Tongue (tissue), 2 donors: ENCODE measurements around the gene KLHL20. TPM values are rescaled to one million over a fixed set of nuclear protein-coding genes. Genes with fewer than 3 reads are reported as not detected.
"Not testable (repeated sequence)": the region's sequence is repeated elsewhere in the genome, so short reads cannot be mapped to it uniquely, and the experiment has no call there.

ENCODE experiments used
- DNase-seq: peaks from one replicate; pipeline ENCODE4 v3.0.0-alpha.2; 2015
- total RNA-seq: library from RNA; depleted of rRNA; stranded (reverse); fragments of >200 nt; gene quantifications from one replicate; pipeline ENCODE4 v1.2.3, GENCODE V29; 2014

Gene KLHL20
- total RNA-seq, 1 donor from 2014 or later, result 45.5 TPM

GRCh38 chr1:173753830-173754229 is 39.0 kb downstream of the KLHL20 start:
- no peak for DNase-seq

DNA sequence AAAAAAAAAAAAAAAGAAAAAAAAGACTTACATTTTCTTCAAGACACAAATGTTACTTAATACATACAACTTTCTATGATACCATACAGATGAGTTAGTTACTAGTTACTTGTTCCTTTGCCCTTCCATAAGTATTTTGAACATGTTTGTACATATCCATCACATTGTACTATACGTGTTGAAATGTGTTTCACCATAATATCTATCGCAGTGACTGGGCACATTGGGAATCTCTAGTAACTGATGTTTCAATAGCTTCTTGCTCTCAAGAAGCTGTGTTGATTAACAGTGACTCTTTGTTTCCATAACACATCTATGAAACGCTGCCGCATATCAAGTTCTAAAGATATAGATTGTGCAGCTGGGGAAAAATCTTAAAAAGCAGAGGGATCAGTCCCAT is 42.9 kb downstream of the KLHL20 start:
- DNase-seq, result no peak

DNA sequence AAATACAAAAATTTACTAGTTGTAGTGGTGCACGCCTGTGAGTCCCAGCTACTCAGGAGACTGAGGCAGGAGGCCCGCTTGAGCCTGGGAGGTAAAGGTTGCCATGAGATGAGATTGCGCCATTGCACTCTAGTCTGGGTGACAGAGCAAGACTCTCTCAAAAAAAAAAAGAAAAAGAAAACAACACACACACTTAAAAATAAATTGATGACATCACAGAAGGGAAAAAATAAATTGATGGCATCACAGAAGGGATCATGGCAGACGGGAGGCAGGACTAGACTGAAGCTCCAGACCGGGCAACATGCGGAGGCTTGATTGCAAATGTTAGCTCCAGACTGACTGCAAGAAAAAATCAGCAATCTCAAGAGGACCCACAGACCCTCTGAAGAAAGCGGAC is 43.3 kb downstream of the KLHL20 start:
- DNase-seq, result no peak

DNA sequence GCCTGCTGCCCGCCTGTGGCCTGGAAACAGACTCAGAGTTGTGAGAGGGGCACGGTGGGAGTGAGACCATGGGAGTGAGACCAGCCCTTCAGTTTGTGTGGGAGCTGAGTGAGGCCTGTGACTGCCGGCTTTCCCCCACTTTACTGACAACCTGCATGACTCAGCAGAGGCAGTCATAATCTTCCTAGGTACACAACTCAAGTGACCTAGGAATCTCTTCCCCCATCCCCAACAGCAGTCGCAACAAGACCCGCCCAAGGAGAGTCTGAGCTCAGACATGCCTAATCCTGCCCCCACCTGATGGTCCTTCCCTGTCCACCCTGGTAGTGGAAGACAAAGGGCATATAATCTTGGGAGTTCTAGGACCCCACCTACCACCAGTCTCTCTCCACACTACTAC is 44.2 kb downstream of the KLHL20 start:
- DNase-seq, result no peak

GRCh38 chr1:173764331-173764730 is 49.5 kb downstream of the KLHL20 start:
- not testable (repeated sequence) for DNase-seq

GRCh38 chr1:173768206-173768605 is 53.4 kb downstream of the KLHL20 start:
- DNase-seq, result no peak

GRCh38 chr1:173768827-173769226 is 54.0 kb downstream of the KLHL20 start:
- DNase-seq, result no peak

DNA sequence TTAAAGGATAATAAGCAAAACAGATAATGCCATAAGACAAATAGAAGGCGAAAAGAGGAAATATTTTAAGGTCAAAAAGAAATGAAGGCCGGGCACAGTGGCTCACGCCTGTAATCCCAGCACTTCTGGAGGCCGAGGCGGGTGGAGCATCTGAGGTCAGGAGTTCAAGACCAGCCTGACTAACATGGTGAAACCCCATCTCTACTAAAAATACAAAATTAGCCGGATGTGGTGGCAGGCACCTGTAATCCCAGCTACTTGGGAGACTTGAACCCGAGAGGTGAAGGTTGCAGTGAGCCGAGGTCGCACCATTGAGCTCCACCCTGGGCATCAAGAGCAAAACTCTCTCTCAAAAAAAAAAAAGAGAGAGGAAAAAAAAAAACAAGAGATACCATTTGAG is 55.5 kb downstream of the KLHL20 start:
- not testable (repeated sequence) for DNase-seq

DNA sequence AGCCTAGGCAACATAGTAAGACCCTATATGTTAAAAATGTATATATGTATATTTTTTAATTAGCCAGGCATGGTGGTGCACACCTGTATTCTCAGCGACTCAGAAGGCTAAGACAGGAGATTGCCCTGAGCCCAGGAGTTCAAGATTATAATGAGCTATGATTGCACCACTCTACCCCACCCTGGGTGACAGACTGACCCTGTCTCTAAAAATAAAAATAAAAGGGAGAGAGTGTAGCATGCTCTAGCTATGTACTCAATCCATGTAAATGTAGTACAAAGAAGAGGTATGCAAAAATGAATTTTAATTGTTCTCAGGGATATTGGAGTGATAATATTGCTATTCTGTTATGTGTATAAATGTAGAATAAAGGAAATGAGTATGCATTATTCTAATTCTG is 56.8 kb downstream of the KLHL20 start:
- no peak for DNase-seq

GRCh38 chr1:173775578-173776226 is 60.9 kb downstream of the KLHL20 start:
- DNase-seq, result no peak

DNA sequence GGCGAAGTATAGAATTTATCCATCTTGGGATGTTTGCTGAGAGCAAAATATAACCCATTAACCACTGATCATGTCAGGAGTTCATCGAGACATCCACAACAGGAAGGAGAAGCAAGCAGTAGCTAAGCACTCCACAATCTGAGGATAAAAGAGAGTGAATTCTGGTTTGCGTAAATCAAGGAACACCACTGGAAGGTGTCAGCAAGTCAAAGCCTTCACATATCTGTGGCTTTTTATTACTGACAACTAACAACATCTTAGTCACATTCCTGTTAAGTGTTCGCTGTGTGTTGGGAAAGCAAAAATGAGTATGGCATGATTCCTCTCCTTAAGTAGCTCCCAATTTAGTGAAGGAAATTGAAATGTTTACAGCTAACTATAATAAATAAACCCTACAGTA is 65.2 kb downstream of the KLHL20 start:
- DNase-seq, result no peak

DNA sequence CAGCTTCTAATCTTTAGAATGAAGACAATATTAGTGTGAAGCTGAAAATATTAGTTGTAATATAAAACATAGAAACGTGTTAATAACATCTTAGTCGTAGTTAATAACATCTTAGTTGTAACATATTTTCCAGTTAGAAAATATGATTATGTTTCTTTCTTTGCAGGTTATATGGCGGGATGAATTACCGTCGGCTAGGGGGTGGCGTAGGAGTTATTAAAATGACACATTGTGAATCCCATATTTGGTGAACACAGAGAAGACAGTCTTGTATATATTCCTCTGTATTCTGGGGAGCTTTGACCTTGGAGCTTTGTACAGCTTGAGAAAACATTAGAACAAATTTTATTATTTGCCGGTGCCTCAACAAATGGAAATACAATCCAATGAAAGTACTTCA is 70.2 kb downstream of the KLHL20 start:
- no peak for DNase-seq

DNA sequence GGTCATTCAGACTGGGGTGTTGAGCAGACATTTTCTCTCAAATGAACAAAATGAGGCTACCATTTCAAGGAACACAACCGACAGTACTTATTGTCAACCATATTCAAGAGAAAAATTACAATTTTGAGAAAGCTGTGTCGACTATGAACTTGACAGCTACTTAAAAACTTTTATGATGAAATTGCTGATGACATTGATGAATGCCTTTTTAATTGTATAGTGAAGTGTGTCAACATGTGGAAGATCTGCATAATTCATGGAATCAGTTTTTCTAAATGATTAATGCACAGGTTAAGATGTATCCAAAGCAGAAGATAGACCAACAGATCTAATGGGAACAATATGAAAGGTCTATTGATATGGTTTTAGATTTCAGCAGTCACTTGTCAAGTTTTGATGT is 75.1 kb downstream of the KLHL20 start:
- no peak for DNase-seq

DNA sequence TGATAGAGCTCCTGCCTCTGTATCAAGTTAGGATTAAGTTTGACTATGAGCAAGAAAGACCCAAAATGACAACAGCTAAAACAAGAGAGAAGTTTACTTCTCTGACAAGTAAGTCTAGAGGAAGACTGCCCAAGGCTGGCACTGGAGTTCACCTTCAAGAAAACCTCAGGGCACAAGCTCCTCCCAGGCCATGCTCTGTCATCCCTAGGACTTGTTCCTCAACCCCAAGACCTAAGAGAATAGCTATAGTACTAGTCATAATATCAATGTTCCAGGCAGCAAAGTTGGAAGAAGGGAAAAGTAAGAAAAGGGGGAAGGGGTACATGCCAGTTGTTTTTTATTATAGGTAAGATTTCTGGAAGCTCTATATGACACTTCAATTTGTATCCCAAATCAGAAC is 83.3 kb downstream of the KLHL20 start:
- DNase-seq, result no peak

DNA sequence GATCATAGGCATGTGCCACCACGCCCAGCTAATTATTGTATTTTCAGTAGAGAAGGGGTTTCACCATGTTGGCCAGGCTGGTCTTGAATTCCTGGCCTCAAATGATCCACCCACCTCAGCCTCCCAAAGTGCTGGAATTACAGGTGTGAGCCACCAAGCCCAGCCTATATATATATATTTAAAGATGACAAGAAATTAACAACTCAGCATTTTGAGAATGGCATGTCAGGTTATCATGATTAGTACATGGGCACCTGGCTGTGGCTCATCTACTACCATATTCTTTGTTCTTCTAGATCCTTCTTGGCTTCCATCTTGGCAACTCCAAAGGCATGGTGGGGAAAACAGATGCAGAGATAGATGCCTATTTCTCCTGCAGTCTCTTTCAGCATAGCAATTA is 85.2 kb downstream of the KLHL20 start:
- not testable (repeated sequence) for DNase-seq

DNA sequence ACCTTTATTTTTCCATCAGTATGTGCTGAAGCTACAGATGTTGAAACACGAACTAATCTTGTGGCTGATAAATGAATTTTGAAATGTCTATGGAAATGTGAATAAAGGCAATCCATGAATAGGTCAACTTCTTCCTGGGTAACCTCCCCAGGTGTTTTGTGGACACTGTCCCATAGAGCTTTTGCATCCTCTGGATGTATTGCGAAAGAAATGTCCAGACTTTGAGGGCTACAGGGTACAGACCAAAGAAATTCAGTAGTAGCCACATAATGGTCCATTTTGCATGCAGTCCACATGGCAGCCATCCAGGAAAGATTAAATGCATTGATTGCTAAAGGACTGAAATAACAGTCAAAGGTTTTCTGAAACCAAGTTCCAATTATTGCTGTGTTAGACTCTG is 88.2 kb downstream of the KLHL20 start:
- no peak for DNase-seq

- DNase-seq, result not testable (repeated sequence)
Measured at GRCh38 chr1:173813654-173814053, 98.9 kb downstream of the KLHL20 start.

GRCh38 chr1:173818459-173818858 is 103.7 kb downstream of the KLHL20 start:
- no peak for DNase-seq

DNA sequence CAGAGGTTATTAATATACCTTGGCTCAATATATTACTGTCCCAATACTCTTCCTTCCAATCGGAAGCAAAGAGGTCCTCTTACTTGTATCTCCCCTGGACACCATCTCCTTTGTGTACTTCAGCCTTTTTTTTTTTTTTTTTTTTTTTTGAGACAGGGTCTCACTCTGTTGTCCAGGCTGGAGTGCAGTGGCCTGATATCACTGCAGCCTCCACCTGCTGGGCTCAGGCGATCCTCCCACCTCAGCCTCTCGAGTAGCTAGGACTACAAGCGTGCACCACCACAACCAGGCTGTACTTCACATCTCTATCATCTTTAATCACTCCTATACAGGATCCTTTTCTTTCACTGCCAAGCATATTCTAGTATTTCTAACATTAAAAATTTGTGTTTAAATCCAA is 106.9 kb downstream of the KLHL20 start:
- no peak for DNase-seq

DNA sequence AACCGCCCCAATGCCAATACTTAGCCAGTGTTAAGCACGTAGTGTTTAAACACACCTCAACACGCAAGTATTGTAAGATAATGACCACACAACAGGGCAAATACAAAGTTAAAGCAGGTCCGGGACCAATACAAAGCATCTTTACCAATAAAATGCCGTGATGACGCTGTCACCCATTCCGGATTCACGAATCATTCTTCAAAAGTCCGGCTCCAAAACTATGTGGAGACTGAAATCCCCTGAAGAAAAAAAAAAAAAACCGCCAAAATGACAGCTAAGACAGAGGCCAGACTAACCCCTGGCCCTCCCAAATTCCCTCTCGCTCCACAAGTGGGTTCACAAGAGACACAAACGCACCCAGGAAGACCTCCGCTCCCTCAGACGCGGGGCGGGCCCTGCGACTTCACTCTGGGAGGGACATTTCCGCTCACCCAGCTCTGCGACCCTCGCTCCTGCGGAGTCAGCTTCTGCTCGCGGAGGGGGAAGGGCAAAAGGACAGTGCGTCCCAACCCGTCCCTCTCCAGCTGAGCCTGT is 109.1 kb downstream of the KLHL20 start:
- DNase-seq, result no peak

GRCh38 chr1:173824315-173825081 is 109.7 kb downstream of the KLHL20 start, which contains the start of the genes CENPL and DARS2:
CENPL (minus strand) TSS chr1:173824883; CDS start chr1:173811299, 13,584 bp downstream.
DARS2 (plus strand) TSS chr1:173824673; CDS start chr1:173825230, 557 bp downstream.
- DNase-seq, result peak; percentile 99

DNA sequence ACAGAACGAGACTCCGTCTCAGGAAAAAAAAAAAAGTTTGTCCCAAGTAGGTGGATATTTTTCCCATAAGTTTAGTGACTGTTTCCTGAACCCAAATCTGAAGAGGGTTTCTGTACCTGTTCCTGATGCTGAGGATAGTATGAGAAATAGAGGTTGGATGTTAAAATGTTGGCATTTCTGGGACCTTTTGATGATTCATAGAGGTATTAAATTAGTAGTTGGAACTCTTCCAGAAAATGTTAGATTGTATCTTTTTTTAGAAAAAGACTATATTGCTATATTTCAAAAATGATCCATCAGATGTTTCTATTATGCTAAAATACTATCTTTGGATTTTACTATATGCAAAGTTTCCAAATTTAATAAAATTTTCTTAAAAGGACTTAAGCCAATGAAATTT is 112.8 kb downstream of the KLHL20 start:
- DNase-seq, result no peak

GRCh38 chr1:173832748-173833147 is 118.0 kb downstream of the KLHL20 start:
- no peak for DNase-seq
